ENCODE data around the gene FAM186B.
"Not testable (repeated sequence)": the region's sequence is repeated elsewhere in the genome, so short reads cannot be mapped to it uniquely, and the experiment has no call there.

The FAM186B gene

DNA sequence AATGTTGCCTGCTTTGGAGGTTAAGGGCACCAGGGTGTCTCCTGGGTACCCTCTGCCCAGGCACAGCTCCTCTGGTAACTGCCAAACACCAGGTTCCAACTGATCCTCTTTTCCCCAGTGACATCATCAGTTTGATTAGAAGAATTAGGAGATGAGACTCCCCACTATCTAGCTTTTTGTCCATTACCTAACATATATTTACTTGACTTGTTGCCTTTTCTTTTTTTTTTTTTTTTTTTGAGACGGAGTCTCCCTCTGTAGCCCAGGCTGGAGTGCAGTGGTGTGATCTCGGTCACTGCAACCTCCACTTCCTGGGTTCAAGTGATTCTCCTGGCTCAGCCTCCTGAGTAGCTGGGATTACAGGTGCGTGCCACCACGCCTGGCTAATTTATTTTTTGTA lies at the start of gene FAM186B:
FAM186B (minus strand) TSS at position 101 of the 400 bp plus-strand sequence. CDS start 162 bp downstream, outside the sequence.
- not testable (repeated sequence) for H3K4me3 ChIP-seq (replicated peaks in 1 of 2; ENCODE audit: low read depth in 2 of 2, low read length in 2 of 2); DNase-seq (ENCODE audit: low read depth in 2 of 2)

- TF ChIP-seq, protein P1, sequence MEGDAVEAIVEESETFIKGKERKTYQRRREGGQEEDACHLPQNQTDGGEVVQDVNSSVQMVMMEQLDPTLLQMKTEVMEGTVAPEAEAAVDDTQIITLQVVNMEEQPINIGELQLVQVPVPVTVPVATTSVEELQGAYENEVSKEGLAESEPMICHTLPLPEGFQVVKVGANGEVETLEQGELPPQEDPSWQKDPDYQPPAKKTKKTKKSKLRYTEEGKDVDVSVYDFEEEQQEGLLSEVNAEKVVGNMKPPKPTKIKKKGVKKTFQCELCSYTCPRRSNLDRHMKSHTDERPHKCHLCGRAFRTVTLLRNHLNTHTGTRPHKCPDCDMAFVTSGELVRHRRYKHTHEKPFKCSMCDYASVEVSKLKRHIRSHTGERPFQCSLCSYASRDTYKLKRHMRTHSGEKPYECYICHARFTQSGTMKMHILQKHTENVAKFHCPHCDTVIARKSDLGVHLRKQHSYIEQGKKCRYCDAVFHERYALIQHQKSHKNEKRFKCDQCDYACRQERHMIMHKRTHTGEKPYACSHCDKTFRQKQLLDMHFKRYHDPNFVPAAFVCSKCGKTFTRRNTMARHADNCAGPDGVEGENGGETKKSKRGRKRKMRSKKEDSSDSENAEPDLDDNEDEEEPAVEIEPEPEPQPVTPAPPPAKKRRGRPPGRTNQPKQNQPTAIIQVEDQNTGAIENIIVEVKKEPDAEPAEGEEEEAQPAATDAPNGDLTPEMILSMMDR (IDR thresholded peaks at IDR 0.05; ENCODE audit: low read depth, low read length) = no peak
- no peak for DNase-seq (ENCODE audit: low read depth in 2 of 2)
Measured at GRCh38 chr12:49654715-49655114, 49.3 kb upstream of the FAM186B start.

GRCh38 chr12:49652921-49653520 lies 47.6 kb upstream of the FAM186B start:
- TF ChIP-seq, protein P1 (IDR thresholded peaks at IDR 0.05; ENCODE audit: low read depth, low read length) = no peak
- H3K4me3 ChIP-seq (replicated peaks in 1 of 2; ENCODE audit: low read depth in 2 of 2, low read length in 2 of 2) = no peak overlapping the region
- DNase-seq (ENCODE audit: low read depth in 2 of 2) = no peak

More at GRCh38 chr12:49654715-49655114, 49.3 kb upstream of the FAM186B start:
- no peak overlapping the region for H3K4me3 ChIP-seq (replicated peaks in 1 of 2; ENCODE audit: low read depth in 2 of 2, low read length in 2 of 2)

- no peak for DNase-seq (ENCODE audit: low read depth in 2 of 2)
- TF ChIP-seq, protein P1 (IDR thresholded peaks at IDR 0.05; ENCODE audit: low read depth, low read length) = no peak
- no peak overlapping the region for H3K4me3 ChIP-seq (replicated peaks in 1 of 2; ENCODE audit: low read depth in 2 of 2, low read length in 2 of 2)
Measured at GRCh38 chr12:49651855-49652254, 46.4 kb upstream of the FAM186B start.

DNA sequence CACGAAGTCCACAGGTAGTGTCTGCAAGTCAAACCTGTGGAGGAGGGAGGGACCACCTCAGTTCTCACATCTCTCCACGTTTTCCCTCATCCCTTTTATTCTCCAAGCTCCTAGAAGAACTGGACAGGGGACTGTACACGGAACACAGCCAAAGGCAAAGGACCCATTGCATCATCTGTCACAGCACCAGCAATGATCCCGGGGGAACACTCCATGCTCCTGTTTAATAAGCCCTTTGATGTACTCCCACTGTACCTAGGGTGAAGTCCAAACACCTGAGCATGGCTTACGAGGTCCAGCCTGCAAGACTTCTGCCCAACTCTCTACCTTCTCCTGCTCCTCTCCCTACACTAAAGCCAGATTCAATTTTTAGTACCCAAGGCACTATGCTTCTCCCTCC lies 44.5 kb upstream of the FAM186B start:
- DNase-seq (ENCODE audit: low read depth in 2 of 2) = no peak
- H3K4me3 ChIP-seq (replicated peaks in 1 of 2; ENCODE audit: low read depth in 2 of 2, low read length in 2 of 2) = no peak overlapping the region
- TF ChIP-seq, protein P1 (IDR thresholded peaks at IDR 0.05; ENCODE audit: low read depth, low read length) = no peak

GRCh38 chr12:49649445-49649844 lies 44.0 kb upstream of the FAM186B start:
- no peak overlapping the region for H3K4me3 ChIP-seq (replicated peaks in 1 of 2; ENCODE audit: low read depth in 2 of 2, low read length in 2 of 2)
- TF ChIP-seq, protein P1 (IDR thresholded peaks at IDR 0.05; ENCODE audit: low read depth, low read length) = no peak
- no peak for DNase-seq (ENCODE audit: low read depth in 2 of 2)

DNA sequence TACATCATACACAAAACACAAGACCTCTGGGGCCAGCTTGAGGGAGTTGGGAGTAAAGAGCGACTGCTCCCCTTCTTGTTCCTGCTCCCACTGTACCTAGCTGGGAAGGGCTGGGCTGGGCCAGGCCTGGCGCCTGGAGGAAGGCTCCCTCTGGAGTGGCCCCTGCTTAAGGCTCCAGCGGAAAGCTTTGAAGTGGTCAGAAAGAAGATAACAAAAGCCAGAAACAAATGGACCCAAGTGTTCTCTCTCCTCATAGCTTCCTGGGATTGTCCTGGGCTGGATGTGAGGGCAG lies 43.2 kb upstream of the FAM186B start:
- no peak overlapping the region for H3K4me3 ChIP-seq (replicated peaks in 1 of 2; ENCODE audit: low read depth in 2 of 2, low read length in 2 of 2)
- TF ChIP-seq, protein P1 (IDR thresholded peaks at IDR 0.05; ENCODE audit: low read depth, low read length) = no peak
- no peak for DNase-seq (ENCODE audit: low read depth in 2 of 2)
